HG02852 (cell line): ENCODE measurements around the gene TRIM16.
"Not testable (repeated sequence)": the region's sequence is repeated elsewhere in the genome, so short reads cannot be mapped to it uniquely, and the experiment has no call there.

ENCODE experiments used
- ATAC-seq: cut with Tn5 transposase; IDR thresholded peaks from one replicate; pipeline ENCODE4 v1.9.1; 2021; ENCODE audit warnings: mild to moderate bottlenecking, moderate library complexity; ENCODE audit not compliant: unreplicated experiment

Gene TRIM16

GRCh38 chr17:15619331-15620058 is 64.6 kb downstream of the TRIM16 start, which contains the start of gene FBXW10B:
Gene FBXW10B, minus strand, starts transcription at chr17:15619704. Its CDS starts 192 bp downstream, at chr17:15619512.
- ATAC-seq = not testable (repeated sequence)

- not testable (repeated sequence) for ATAC-seq
Measured at GRCh38 chr17:15616828-15617227, 67.3 kb downstream of the TRIM16 start.

GRCh38 chr17:15615850-15616249 is 68.3 kb downstream of the TRIM16 start:
- not testable (repeated sequence) for ATAC-seq

- not testable (repeated sequence) for ATAC-seq
Measured at GRCh38 chr17:15613111-15613510, 71.0 kb downstream of the TRIM16 start.

- ATAC-seq = not testable (repeated sequence)
Measured at GRCh38 chr17:15592960-15593359, 91.2 kb downstream of the TRIM16 start.

- not testable (repeated sequence) for ATAC-seq
Measured at GRCh38 chr17:15591986-15592385, 92.1 kb downstream of the TRIM16 start.

- ATAC-seq = not testable (repeated sequence)
Measured at GRCh38 chr17:15590844-15591243, 93.3 kb downstream of the TRIM16 start.

GRCh38 chr17:15589544-15590536 is 94.3 kb downstream of the TRIM16 start:
- ATAC-seq = peak; percentile 84

GRCh38 chr17:15588017-15588416 is 96.1 kb downstream of the TRIM16 start:
- ATAC-seq = not testable (repeated sequence)

GRCh38 chr17:15583313-15583712 is 100.8 kb downstream of the TRIM16 start:
- not testable (repeated sequence) for ATAC-seq

- ATAC-seq = not testable (repeated sequence)
Measured at GRCh38 chr17:15581462-15581861, 102.6 kb downstream of the TRIM16 start.
